Measurements from ENCODE around the gene TEAD2. TPM values are rescaled to one million over a fixed set of nuclear protein-coding genes. Genes with fewer than 3 reads are reported as not detected.
A peak's percentile ranks its signal among the peaks of the same experiment; 100 is the strongest.

TEAD2 gene
- total and polyA plus RNA-seq, 2 donors (not counting 1 experiment from before 2014, with no cell fraction given), result 5.8 to 12.0 TPM

DNA sequence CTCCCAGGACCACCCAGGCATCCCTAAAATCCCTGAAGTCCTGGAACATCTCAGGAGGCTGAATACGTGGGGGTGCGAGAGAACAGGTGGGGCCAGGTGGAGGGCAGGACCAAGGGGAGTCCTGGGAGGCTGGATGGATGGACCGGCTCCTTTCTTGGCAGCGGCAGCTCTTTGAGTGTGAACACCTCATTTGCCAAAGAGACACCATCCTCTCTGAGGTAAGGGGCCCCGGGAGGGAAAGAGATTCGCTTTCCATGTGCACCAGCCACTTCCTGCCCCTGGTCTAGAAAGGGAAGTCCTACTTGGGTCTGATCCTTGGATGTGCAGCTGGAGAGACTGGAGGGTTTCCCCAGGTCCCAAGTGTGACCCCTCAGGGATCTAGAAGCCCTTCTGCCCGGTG is 44.9 kb upstream of the TEAD2 start:
- Mint-ChIP-seq H3K4me3 (no peak overlapping the region), H3K27me3 (no peaks in the 10 kb centered on the region), H3K4me1 (peaks cover 56% of the 10 kb centered on the region), H3K27ac (peak overlapping the region; percentile 37), H3K9me3 (ENCODE audit: insufficient read depth) (no peaks in the 10 kb centered on the region)
- ChIA-PET CTCF (interaction anchor here (1.0 to 2.1 kb wide), 4 partner anchors 13 to 47 kb away, joined by 3 to 11 read pairs (median 4); no protein-coding TSS in a partner anchor), POLR2A (interaction anchor here (1.3 kb wide), 1 partner anchor 19 kb away, joined by 9 read pairs; no protein-coding TSS in a partner anchor)
- H3K36me3 ChIP-seq (replicated peaks in 1 of 2; ENCODE audit: control extremely low read depth in 1 of 2, control insufficient read depth in 1 of 2, extremely low read depth in 1 of 2, insufficient read depth in 2 of 2, low read length in 1 of 2), result no peaks in the 10 kb centered on the region
- no peak overlapping the region for H3K27ac ChIP-seq (ENCODE audit: low read length in 2 of 2)
- intact Hi-C loops (cut with micrococcal nuclease), result no loop called here
- H3K9ac ChIP-seq (ENCODE audit: low read length), result no peak overlapping the region
- ATAC-seq (ENCODE audit: low read depth), result no peak
- DNase-seq, result no peak
- no peak overlapping the region for H3K4me3 ChIP-seq (ENCODE audit: control extremely low read depth in 1 of 5, extremely low read depth in 1 of 5, insufficient read depth in 1 of 5, low read depth in 2 of 5, low read length in 4 of 5)
- no peak overlapping the region for H3K4me2 ChIP-seq (replicated peaks; ENCODE audit: low read depth, low read length, poor library complexity, severe bottlenecking)
- H4K20me1 ChIP-seq (ENCODE audit: control insufficient read depth, insufficient read depth, low read length, poor library complexity, severe bottlenecking), result no peaks in the 10 kb centered on the region
- 93% methylated on average over 4 of the region's 7 CpGs for WGBS (ENCODE audit: insufficient coverage)
- TF ChIP-seq EZH2 (IDR thresholded peaks at IDR 0.05; ENCODE audit: borderline replicate concordance, insufficient read depth, low read depth, low read length, poor library complexity, severe bottlenecking), result no peak
- TF ChIP-seq, protein P1, sequence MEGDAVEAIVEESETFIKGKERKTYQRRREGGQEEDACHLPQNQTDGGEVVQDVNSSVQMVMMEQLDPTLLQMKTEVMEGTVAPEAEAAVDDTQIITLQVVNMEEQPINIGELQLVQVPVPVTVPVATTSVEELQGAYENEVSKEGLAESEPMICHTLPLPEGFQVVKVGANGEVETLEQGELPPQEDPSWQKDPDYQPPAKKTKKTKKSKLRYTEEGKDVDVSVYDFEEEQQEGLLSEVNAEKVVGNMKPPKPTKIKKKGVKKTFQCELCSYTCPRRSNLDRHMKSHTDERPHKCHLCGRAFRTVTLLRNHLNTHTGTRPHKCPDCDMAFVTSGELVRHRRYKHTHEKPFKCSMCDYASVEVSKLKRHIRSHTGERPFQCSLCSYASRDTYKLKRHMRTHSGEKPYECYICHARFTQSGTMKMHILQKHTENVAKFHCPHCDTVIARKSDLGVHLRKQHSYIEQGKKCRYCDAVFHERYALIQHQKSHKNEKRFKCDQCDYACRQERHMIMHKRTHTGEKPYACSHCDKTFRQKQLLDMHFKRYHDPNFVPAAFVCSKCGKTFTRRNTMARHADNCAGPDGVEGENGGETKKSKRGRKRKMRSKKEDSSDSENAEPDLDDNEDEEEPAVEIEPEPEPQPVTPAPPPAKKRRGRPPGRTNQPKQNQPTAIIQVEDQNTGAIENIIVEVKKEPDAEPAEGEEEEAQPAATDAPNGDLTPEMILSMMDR (IDR thresholded peaks at IDR 0.05), result no peak
- no peaks in the 10 kb centered on the region for H3K27me3 ChIP-seq (replicated peaks in 1 of 4; ENCODE audit: control extremely low read depth in 1 of 4, control insufficient read depth in 3 of 4, insufficient read depth in 4 of 4, low read length in 3 of 4)
- H3K4me1 ChIP-seq (ENCODE audit: control insufficient read depth in 2 of 2, insufficient read depth in 2 of 2, low read length in 2 of 2), result peaks cover 39 to 58% of the 10 kb centered on the region in 2 donors
- H2AFZ ChIP-seq (ENCODE audit: insufficient read depth, low read depth, low read length, poor library complexity, severe bottlenecking), result no peak overlapping the region
- no peaks in the 10 kb centered on the region for H3K79me2 ChIP-seq (ENCODE audit: control insufficient read depth, insufficient read depth, low read length)
- peaks cover 0 to 3% (median 0%) of the 10 kb centered on the region in 3 donors for H3K9me3 ChIP-seq (ENCODE audit: control extremely low read depth in 1 of 3, control insufficient read depth in 2 of 3, insufficient read depth in 1 of 3, low read length in 2 of 3)

DNA sequence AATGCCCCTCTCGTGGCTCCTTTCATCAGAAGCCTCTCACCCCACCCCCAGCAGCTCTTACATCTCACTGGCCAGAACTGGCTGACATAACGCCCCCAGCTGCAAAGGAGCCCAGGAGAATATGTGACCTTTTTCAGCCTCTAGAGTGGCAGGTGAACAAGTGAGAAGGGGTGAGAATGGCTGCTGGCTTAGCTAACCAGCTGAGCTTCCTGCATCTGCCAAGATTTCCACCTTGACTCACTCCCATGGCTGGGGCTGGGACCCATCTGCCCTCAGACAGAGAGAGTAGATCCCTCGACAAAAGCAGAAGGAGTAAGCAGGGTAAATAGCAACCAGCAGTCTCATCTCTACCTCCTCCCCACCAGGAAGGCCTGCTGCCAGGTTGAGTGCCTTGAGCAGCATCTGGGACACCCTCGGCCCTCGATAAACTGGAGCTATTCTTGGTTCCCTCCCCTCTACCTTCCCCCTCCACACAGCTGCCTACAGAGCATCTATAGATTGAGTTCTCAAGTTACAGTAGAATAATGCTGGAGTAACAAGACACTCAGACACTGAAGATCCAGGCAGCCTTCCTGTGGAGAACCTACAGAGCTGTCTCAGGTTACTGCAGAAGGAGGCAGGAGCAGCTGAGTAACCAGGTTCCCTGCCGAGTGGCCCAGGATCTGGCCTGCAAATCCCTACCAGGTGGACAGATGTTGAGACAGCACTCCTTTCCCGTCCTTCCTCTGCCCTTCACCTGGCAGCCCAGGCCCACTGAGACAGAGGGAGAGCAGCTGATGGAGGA is 41.4 kb upstream of the TEAD2 start:
- TF ChIP-seq, protein P1 (IDR thresholded peaks at IDR 0.05), result no peak
- no peak for TF ChIP-seq EZH2 (IDR thresholded peaks at IDR 0.05; ENCODE audit: borderline replicate concordance, insufficient read depth, low read depth, low read length, poor library complexity, severe bottlenecking)
- Histone ChIP-seq H3K79me2 (ENCODE audit: control insufficient read depth, insufficient read depth, low read length) (no peaks in the 10 kb centered on the region), H4K20me1 (ENCODE audit: control insufficient read depth, insufficient read depth, low read length, poor library complexity, severe bottlenecking) (no peaks in the 10 kb centered on the region), H3K27me3 (replicated peaks in 1 of 4; ENCODE audit: control extremely low read depth in 1 of 4, control insufficient read depth in 3 of 4, insufficient read depth in 4 of 4, low read length in 3 of 4) (no peaks in the 10 kb centered on the region), H2AFZ (ENCODE audit: insufficient read depth, low read depth, low read length, poor library complexity, severe bottlenecking) (peak overlapping the region; percentile 72), H3K4me3 (ENCODE audit: control extremely low read depth in 1 of 5, extremely low read depth in 1 of 5, insufficient read depth in 1 of 5, low read depth in 2 of 5, low read length in 4 of 5) (no peak overlapping the region), H3K9me3 (ENCODE audit: control extremely low read depth in 1 of 3, control insufficient read depth in 2 of 3, insufficient read depth in 1 of 3, low read length in 2 of 3) (no peaks in the 10 kb centered on the region), H3K4me2 (replicated peaks; ENCODE audit: low read depth, low read length, poor library complexity, severe bottlenecking) (peak overlapping the region; percentile 36), H3K36me3 (replicated peaks in 1 of 2; ENCODE audit: control extremely low read depth in 1 of 2, control insufficient read depth in 1 of 2, extremely low read depth in 1 of 2, insufficient read depth in 2 of 2, low read length in 1 of 2) (no peaks in the 10 kb centered on the region), H3K9ac (ENCODE audit: low read length) (peak overlapping the region; percentile 15), H3K4me1 (ENCODE audit: control insufficient read depth in 2 of 2, insufficient read depth in 2 of 2, low read length in 2 of 2) (peaks cover 11 to 24% of the 10 kb centered on the region in 2 donors), H3K27ac (ENCODE audit: low read length in 2 of 2) (peak overlapping the region; percentile 26 to 28)
- Mint-ChIP-seq H3K9me3 (ENCODE audit: insufficient read depth) (no peaks in the 10 kb centered on the region), H3K27me3 (no peaks in the 10 kb centered on the region), H3K27ac (peak overlapping the region; percentile 92), H3K4me3 (peak overlapping the region; percentile 54), H3K4me1 (peaks cover 26% of the 10 kb centered on the region)
- ChIA-PET CTCF (interaction anchor here (1.2 to 1.9 kb wide), 4 partner anchors 10 to 178 kb away, joined by 3 to 7 read pairs (median 6); no protein-coding TSS in a partner anchor), POLR2A (interaction anchor here (0.7 to 1.5 kb wide), 3 partner anchors 12 to 21 kb away, joined by 3 to 4 read pairs (median 4); no protein-coding TSS in a partner anchor)
- ATAC-seq (ENCODE audit: low read depth), result peak; percentile 81
- WGBS (ENCODE audit: insufficient coverage), result 47% methylated on average over 5 of the region's 7 CpGs
- peak; percentile 73 for DNase-seq
- intact Hi-C loops (cut with micrococcal nuclease), result no loop called here

Data from B cell (primary cell).